ENCODE data around the gene ROR1. TPM values are rescaled to one million over a fixed set of nuclear protein-coding genes. Genes with fewer than 3 reads are reported as not detected.

Gene ROR1
- total and polyA plus RNA-seq, 9 of the 15 experiments (the other 6 are each of a cell fraction or from before 2014, with no cell fraction given): 0.02 TPM; not detected in 8

GRCh38 chr1:63977466-63977865 is 203.6 kb downstream of the ROR1 start:
- TF ChIP-seq SMAD3 (CRISPR knock-in tag; conservative IDR thresholded peaks at IDR 0.05) (no peak), ATF4 (CRISPR knock-in tag; IDR thresholded peaks at IDR 0.05) (no peak), HDAC6 (IDR thresholded peaks at IDR 0.05; ENCODE audit: low read depth, low read length) (no peak), E2F6 (IDR thresholded peaks at IDR 0.05; ENCODE audit: borderline replicate concordance in 1 of 2, extremely low read depth in 1 of 2, insufficient read depth in 1 of 2, insufficient read length in 1 of 2, low read depth in 1 of 2, low read length in 1 of 2, poor library complexity in 1 of 2, severe bottlenecking in 1 of 2) (no peak), ELK1 (CRISPR knock-in tag; IDR thresholded peaks at IDR 0.05) (no peak), PCBP1 (IDR thresholded peaks at IDR 0.05; ENCODE audit: low read depth, low read length, poor library complexity, severe bottlenecking) (no peak), C11orf30 (IDR thresholded peaks at IDR 0.05; ENCODE audit: low read depth) (no peak), SRSF3 (IDR thresholded peaks at IDR 0.05; ENCODE audit: insufficient read depth, low read length) (no peak), CTBP1 (IDR thresholded peaks at IDR 0.05; ENCODE audit: borderline replicate concordance) (no peak), NFATC3 (IDR thresholded peaks at IDR 0.05) (no peak), CXXC5 (CRISPR knock-in tag; IDR thresholded peaks at IDR 0.05) (no peak), ZNF277 (CRISPR knock-in tag; IDR thresholded peaks at IDR 0.05; ENCODE audit: borderline replicate concordance) (no peak), YY1 (IDR thresholded peaks at IDR 0.05; ENCODE audit: borderline replicate concordance in 1 of 3, control insufficient read depth in 1 of 3, extremely low read depth in 1 of 3, insufficient read depth in 3 of 3, insufficient read length in 1 of 3, insufficient replicate concordance in 2 of 3, low read depth in 1 of 3, low read length in 2 of 3) (no peak), ZNF589 (CRISPR knock-in tag; IDR thresholded peaks at IDR 0.05; ENCODE audit: low read depth) (no peak)
- no peak overlapping the region for H3K27ac ChIP-seq (ENCODE audit: extremely low read depth, low read depth, low read length)
- ChIA-PET POLR2A (no interaction called here), CTCF (ENCODE audit: low intra/inter-chr PET ratio) (no interaction called here)
- H3K4me2 ChIP-seq (ENCODE audit: insufficient read depth, low read length): no peak overlapping the region
- in situ Hi-C loops (cut with MboI) (no loop called here), intact Hi-C loops (cut with micrococcal nuclease) (no loop called here)
- H3K9me3 ChIP-seq (replicated peaks; ENCODE audit: control insufficient read depth, insufficient read depth, low read depth, low read length): no peaks in the 10 kb centered on the region
- H3K79me2 ChIP-seq (ENCODE audit: control insufficient read depth, insufficient read depth, low read length): no peaks in the 10 kb centered on the region
- DNase-seq (ENCODE audit: extremely low read depth in 1 of 4, low spot score in 3 of 4): no peak
- no peak for ATAC-seq
- H3K9me1 ChIP-seq (ENCODE audit: control insufficient read depth, insufficient read depth, low read length): no peaks in the 10 kb centered on the region
- BruUV-seq (replicated peaks): no TSS peak
- H3K27me3 ChIP-seq (ENCODE audit: control insufficient read depth in 2 of 2, insufficient read depth in 2 of 2, low read length in 2 of 2): no peaks in the 10 kb centered on the region
- H3K4me1 ChIP-seq (replicated peaks in 1 of 2; ENCODE audit: control insufficient read depth in 2 of 2, insufficient read depth in 2 of 2, low read length in 2 of 2): no peaks in the 10 kb centered on the region
- no peaks in the 10 kb centered on the region for H3K36me3 ChIP-seq (ENCODE audit: control insufficient read depth, insufficient read depth, low read length)
- WGBS (ENCODE audit: insufficient coverage, low coverage, missing lambda C conversion rate): 0% methylated on average over 1 of the region's 1 CpG
- H3K9ac ChIP-seq (ENCODE audit: insufficient read depth in 1 of 2, low read depth in 2 of 2, low read length in 2 of 2): no peak overlapping the region
- no peak overlapping the region for H3K4me3 ChIP-seq
- no peaks in the 10 kb centered on the region for H4K20me1 ChIP-seq (replicated peaks; ENCODE audit: control insufficient read depth, insufficient read depth, low read length)
- FAIRE-seq: no peak
- H2AFZ ChIP-seq (ENCODE audit: low read depth, low read length): no peak overlapping the region
